SIG-M5 (cell line): ENCODE results near the gene UGT2B28.
"Not testable (repeated sequence)": the region's sequence is repeated elsewhere in the genome, so short reads cannot be mapped to it uniquely, and the experiment has no call there.

ENCODE experiments used
- DNase-seq: peaks from one replicate; lab custom pipeline; 2025; lab: John Stamatoyannopoulos, UW

The UGT2B28 gene

DNA sequence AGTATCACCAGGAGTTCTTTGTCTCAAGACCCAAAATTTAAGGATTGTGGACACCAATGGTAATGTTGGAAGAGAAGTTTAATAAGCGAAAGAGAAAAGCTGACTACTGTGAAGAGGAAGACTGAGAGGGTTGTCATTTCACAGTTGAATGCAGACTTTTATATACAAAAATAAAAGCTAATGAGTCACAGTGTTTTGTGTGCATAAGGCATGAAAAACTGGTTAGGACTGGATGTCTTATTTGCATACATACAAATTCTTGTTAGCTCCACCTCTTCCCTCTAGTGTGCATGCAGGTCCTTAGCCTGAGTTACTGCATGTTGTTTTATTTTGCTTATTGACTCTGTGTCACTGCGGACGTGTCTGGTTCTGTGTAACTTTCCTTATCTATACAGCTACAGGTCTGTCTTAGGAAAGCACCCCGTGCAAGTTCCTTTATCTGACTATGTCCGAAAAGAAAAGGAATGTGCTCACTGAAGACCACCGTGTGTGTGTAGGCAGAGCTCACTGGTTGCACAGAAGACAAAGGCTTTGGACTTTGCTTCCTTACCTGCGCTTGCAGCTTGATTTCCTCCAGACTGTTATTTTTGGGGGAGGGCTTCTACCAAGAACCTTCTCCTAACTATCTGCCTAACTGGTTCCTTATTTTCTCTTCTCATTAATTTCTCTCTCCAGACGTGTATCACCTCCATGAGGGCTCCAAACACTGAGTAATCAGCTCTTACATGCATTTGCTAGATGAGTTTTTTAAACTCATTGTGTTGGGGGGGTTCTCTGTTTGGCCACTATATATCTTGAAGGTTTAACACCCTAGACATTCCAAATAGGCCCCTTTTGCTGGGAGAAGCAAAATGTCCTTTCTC is 63.5 kb downstream of the UGT2B28 start:
- not testable (repeated sequence) for DNase-seq
